Measurements from ENCODE around the gene MED14. TPM values are rescaled to one million over a fixed set of nuclear protein-coding genes. Genes with fewer than 3 reads are reported as not detected.

Gene MED14
- total RNA-seq, 2 donors from 2014 or later: 22.2 to 35.8 TPM

- DNase-seq (ENCODE audit: low spot score): no peak
- Histone ChIP-seq H3K4me1 (replicated peaks) (no peaks in the 10 kb centered on the region), H3K4me3 (no peak overlapping the region), H3K9me3 (no peaks in the 10 kb centered on the region), H3K27ac (no peak overlapping the region), H3K36me3 (no peaks in the 10 kb centered on the region), H3K27me3 (replicated peaks; ENCODE audit: insufficient read depth) (no peaks in the 10 kb centered on the region)
- TF ChIP-seq POLR2A (IDR thresholded peaks at IDR 0.05) (no peak), POLR2AphosphoS5 (IDR thresholded peaks at IDR 0.05) (no peak)
- TF ChIP-seq, protein P1, sequence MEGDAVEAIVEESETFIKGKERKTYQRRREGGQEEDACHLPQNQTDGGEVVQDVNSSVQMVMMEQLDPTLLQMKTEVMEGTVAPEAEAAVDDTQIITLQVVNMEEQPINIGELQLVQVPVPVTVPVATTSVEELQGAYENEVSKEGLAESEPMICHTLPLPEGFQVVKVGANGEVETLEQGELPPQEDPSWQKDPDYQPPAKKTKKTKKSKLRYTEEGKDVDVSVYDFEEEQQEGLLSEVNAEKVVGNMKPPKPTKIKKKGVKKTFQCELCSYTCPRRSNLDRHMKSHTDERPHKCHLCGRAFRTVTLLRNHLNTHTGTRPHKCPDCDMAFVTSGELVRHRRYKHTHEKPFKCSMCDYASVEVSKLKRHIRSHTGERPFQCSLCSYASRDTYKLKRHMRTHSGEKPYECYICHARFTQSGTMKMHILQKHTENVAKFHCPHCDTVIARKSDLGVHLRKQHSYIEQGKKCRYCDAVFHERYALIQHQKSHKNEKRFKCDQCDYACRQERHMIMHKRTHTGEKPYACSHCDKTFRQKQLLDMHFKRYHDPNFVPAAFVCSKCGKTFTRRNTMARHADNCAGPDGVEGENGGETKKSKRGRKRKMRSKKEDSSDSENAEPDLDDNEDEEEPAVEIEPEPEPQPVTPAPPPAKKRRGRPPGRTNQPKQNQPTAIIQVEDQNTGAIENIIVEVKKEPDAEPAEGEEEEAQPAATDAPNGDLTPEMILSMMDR (IDR thresholded peaks at IDR 0.05): no peak
- 68% methylated on average over 2 of the region's 2 CpGs for WGBS
- intact Hi-C loops (cut with DNase I): loop anchor here (2.0 to 5.0 kb wide), 3 partner anchors 141 to 599 kb away; no protein-coding TSS in a partner anchor
These were observed 81.8 kb downstream of the MED14 start for GRCh38 chrX:40653535-40653934.

DNA sequence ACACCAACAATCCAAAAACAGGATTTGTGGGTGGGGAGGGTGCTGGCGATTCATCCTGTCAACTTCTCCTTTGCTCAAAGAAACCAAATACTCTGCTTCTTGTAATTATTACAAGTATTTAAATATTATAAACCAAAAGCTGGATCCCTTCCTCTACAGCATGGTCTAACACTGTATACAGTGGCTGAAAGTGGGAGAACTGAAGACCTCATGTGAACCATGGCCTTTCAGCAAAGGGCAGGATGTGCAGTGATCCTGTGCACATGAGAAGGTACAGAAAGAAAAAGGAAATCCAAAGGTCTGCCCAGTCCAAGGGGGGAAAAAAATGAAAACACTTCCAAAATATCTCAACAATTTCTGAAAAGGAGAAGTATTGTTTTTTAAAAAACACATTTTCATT lies 82.7 kb downstream of the MED14 start:
- TF ChIP-seq, protein P1 (IDR thresholded peaks at IDR 0.05): no peak
- no peak for TF ChIP-seq POLR2AphosphoS5 (IDR thresholded peaks at IDR 0.05)
- TF ChIP-seq POLR2A (IDR thresholded peaks at IDR 0.05): no peak
- no peak for DNase-seq (ENCODE audit: low spot score)
- 71% methylated on average over 1 of the region's 1 CpG for WGBS
- no peaks in the 10 kb centered on the region for H3K9me3 ChIP-seq
- no peaks in the 10 kb centered on the region for H3K27me3 ChIP-seq (replicated peaks; ENCODE audit: insufficient read depth)
- no peak overlapping the region for H3K27ac ChIP-seq
- no peaks in the 10 kb centered on the region for H3K36me3 ChIP-seq
- no peaks in the 10 kb centered on the region for H3K4me1 ChIP-seq (replicated peaks)
- H3K4me3 ChIP-seq: no peak overlapping the region
- intact Hi-C loops (cut with DNase I): loop anchor here (2.0 to 5.0 kb wide), 3 partner anchors 142 to 600 kb away; no protein-coding TSS in a partner anchor

GRCh38 chrX:40651620-40652223 lies 83.6 kb downstream of the MED14 start:
- H3K9me3 ChIP-seq: no peaks in the 10 kb centered on the region
- intact Hi-C loops (cut with DNase I): loop anchor here (2.0 to 5.0 kb wide), 3 partner anchors 143 to 601 kb away; no protein-coding TSS in a partner anchor
- 0% methylated on average over 3 of the region's 3 CpGs for WGBS

GRCh38 chrX:40647307-40648197 lies 87.8 kb downstream of the MED14 start, which contains the start of gene CXorf38:
Gene CXorf38 (minus strand): TSS chrX:40647561. CDS start chrX:40647520, 41 bp downstream.
- peak within 1 kb of the TSS; percentile 80 to 81 for H3K27ac ChIP-seq
- intact Hi-C loops (cut with DNase I): no loop called here
- H3K27me3 ChIP-seq (replicated peaks; ENCODE audit: insufficient read depth): no peaks in the 10 kb centered on the region
- DNase-seq (ENCODE audit: low spot score): peak; percentile 81
- TF ChIP-seq, protein P1 (IDR thresholded peaks at IDR 0.05): no peak
- TF ChIP-seq POLR2A (IDR thresholded peaks at IDR 0.05) (peak; percentile 67), POLR2AphosphoS5 (IDR thresholded peaks at IDR 0.05) (peak; percentile 52)
- WGBS: 4% methylated on average over 15 of the region's 66 CpGs
- H3K4me1 ChIP-seq (replicated peaks): no peaks in the 10 kb centered on the region
- no peaks in the 10 kb centered on the region for H3K36me3 ChIP-seq
- no peaks in the 10 kb centered on the region for H3K9me3 ChIP-seq
- H3K4me3 ChIP-seq: peak within 1 kb of the TSS; percentile 64 to 69

More at GRCh38 chrX:40651620-40652223, 83.6 kb downstream of the MED14 start:
- no peak for TF ChIP-seq POLR2A (IDR thresholded peaks at IDR 0.05)
- peak; percentile 24 for TF ChIP-seq POLR2AphosphoS5 (IDR thresholded peaks at IDR 0.05)
- TF ChIP-seq, protein P1 (IDR thresholded peaks at IDR 0.05): peak; percentile 43 to 78 (median 73)
- H3K4me1 ChIP-seq (replicated peaks): no peaks in the 10 kb centered on the region
- peak; percentile 42 for DNase-seq (ENCODE audit: low spot score)
- H3K27ac ChIP-seq: no peak overlapping the region
- H3K36me3 ChIP-seq: no peaks in the 10 kb centered on the region
- H3K4me3 ChIP-seq: no peak overlapping the region
- no peaks in the 10 kb centered on the region for H3K27me3 ChIP-seq (replicated peaks; ENCODE audit: insufficient read depth)
